ENCODE results near the gene LEMD3.

DNA sequence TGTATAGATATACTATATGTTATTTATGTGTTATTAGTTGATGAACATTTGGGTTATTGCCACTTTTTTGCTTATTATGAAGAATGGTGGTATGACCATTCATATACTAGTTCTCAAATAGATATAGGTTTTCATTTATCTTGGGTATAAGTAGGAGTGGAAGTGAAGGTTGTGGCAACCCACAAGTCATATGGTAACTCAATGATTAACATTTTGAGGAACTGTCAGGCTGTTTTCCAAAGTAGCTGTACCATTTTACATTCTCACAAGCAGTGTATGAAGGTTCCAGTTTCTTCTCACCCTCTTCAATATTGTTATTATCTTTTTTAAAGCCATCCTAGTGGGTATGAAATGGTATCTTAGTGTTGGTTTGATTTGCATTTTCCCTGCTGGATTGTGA, 90.1 kb downstream of the LEMD3 start:
- no peak for TF ChIP-seq POLR2A (IDR thresholded peaks at IDR 0.05)
- TF ChIP-seq, protein P1, sequence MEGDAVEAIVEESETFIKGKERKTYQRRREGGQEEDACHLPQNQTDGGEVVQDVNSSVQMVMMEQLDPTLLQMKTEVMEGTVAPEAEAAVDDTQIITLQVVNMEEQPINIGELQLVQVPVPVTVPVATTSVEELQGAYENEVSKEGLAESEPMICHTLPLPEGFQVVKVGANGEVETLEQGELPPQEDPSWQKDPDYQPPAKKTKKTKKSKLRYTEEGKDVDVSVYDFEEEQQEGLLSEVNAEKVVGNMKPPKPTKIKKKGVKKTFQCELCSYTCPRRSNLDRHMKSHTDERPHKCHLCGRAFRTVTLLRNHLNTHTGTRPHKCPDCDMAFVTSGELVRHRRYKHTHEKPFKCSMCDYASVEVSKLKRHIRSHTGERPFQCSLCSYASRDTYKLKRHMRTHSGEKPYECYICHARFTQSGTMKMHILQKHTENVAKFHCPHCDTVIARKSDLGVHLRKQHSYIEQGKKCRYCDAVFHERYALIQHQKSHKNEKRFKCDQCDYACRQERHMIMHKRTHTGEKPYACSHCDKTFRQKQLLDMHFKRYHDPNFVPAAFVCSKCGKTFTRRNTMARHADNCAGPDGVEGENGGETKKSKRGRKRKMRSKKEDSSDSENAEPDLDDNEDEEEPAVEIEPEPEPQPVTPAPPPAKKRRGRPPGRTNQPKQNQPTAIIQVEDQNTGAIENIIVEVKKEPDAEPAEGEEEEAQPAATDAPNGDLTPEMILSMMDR (IDR thresholded peaks at IDR 0.05) = no peak
- TF ChIP-seq POLR2AphosphoS5 (IDR thresholded peaks at IDR 0.05) = no peak

All from prostate gland (tissue), 2 donors.